Large intestine (tissue), 3 donors: ENCODE results near the gene CFTR. TPM values are rescaled to one million over a fixed set of nuclear protein-coding genes. Genes with fewer than 3 reads are reported as not detected.

Experiments
- DNase-seq, 2 donors: peaks; one replicate each; pipeline versions ENCODE4 v3.0.0 to v3.0.0-alpha.2; 2013
- H3K27ac ChIP-seq: one replicate; pipeline ENCODE4 v1.5.1; 2013; ENCODE audit warnings: low read length
- H3K27me3 ChIP-seq: 2 replicates; pipeline ENCODE4 v1.6.1; 2013; ENCODE audit warnings: low read length; ENCODE audit not compliant: control insufficient read depth, insufficient read depth
- H3K36me3 ChIP-seq: 2 replicates; pipeline ENCODE4 v1.6.1; 2013; ENCODE audit warnings: low read length; ENCODE audit not compliant: control insufficient read depth, insufficient read depth
- H3K4me1 ChIP-seq: one replicate; pipeline ENCODE4 v1.6.1; 2013; ENCODE audit warnings: low read length; ENCODE audit not compliant: control insufficient read depth, insufficient read depth
- H3K4me3 ChIP-seq: one replicate; pipeline ENCODE4 v1.5.1; 2013; ENCODE audit warnings: low read length
- H3K9me3 ChIP-seq: one replicate; pipeline ENCODE4 v1.6.1; 2013; ENCODE audit warnings: mild to moderate bottlenecking, low read depth, low read length, moderate library complexity; ENCODE audit not compliant: control insufficient read depth
- WGBS: methylation state at CpG from one replicate; pipeline ENCODE4 v1.1.5; 2013; ENCODE audit warnings: low lambda C conversion rate; ENCODE audit not compliant: insufficient coverage; 5-methylcytosine and 5-hydroxymethylcytosine counted together
- polyA plus RNA-seq: library from polyadenylated mRNA; unstranded; fragments of 120-200 nt; gene quantifications from one replicate; pipeline ENCODE4 v1.2.1, GENCODE V29; 2013

CFTR gene
- polyA plus RNA-seq, 1 donor, result 53.1 TPM

DNA sequence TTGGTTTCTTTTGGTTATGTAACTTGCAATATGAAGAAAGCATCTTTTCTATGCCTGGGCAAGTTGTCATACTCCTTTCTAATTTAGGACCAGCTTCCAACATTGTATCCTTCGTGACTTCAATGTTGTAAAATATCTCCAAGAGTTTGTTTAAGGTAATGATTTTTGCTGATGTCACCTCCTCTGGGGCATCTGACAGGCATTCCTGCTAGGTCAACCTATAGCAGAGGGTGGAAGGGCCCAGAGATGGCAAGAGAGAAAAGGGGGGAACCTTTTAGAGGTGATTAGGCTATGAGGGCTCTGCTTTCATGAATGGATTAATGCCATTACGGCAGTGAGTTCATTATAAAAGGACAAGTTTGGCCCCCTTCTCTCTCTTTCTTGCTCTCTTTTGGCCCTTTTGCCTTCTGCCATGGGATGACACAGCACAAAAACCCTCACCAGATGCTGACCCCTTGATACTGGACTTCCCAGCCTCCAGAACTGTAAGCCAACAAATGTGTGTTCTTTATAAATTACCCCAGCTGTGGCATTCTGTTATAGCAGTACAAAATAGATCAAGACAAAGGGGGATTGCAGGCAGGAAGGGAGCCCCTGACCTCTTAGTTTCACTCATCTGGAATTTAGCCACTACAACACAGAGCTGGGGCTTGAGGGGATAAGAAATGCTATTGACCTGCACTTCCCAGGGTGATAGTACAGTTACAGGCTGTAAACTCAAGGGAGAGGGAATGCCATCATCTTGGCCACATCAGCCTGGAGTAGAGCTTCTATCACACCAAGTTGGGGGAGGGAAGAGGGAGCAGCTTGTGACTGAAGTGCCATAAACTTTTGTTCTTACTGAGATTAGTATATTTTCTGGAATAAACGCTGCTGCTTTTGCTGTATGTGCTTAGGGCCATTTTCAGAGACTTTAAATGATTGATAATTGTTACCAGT is 195.9 kb downstream of the CFTR start:
- H3K9me3 ChIP-seq, result no peaks in the 10 kb centered on the region
- WGBS, result no CpG with 5 or more reads among the region's 3 CpGs
- no peaks in the 10 kb centered on the region for H3K36me3 ChIP-seq
- H3K4me3 ChIP-seq, result no peak overlapping the region
- peak; percentile 67 to 87 for DNase-seq
- H3K27ac ChIP-seq, result peak overlapping the region; percentile 74
- H3K4me1 ChIP-seq, result peaks cover 35% of the 10 kb centered on the region
- H3K27me3 ChIP-seq, result no peaks in the 10 kb centered on the region

DNA sequence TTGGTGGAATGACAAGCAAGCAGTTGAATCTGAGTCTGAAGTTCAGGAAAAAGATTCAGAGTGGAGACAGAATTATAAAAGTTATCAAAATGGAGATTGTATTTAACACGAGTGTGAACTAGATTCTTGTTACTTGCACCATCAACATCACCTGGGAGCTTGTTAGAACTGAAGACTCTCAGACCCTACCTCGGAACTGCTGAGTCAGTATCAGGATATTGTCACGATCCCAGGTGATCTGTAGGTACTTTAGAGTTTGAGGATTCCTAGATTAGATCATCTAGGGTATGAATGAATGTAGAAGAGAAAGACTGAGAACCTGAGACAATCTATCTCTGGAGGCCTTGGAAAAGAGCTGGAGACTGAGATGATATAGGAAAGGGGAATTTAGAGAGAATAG is 199.3 kb downstream of the CFTR start:
- Histone ChIP-seq H3K9me3 (no peaks in the 10 kb centered on the region), H3K4me1 (peaks cover 37% of the 10 kb centered on the region), H3K27me3 (no peaks in the 10 kb centered on the region), H3K27ac (no peak overlapping the region), H3K4me3 (no peak overlapping the region), H3K36me3 (no peaks in the 10 kb centered on the region)
- WGBS, result 83% methylated on average over 1 of the region's 3 CpGs
- DNase-seq, result no peak

DNA sequence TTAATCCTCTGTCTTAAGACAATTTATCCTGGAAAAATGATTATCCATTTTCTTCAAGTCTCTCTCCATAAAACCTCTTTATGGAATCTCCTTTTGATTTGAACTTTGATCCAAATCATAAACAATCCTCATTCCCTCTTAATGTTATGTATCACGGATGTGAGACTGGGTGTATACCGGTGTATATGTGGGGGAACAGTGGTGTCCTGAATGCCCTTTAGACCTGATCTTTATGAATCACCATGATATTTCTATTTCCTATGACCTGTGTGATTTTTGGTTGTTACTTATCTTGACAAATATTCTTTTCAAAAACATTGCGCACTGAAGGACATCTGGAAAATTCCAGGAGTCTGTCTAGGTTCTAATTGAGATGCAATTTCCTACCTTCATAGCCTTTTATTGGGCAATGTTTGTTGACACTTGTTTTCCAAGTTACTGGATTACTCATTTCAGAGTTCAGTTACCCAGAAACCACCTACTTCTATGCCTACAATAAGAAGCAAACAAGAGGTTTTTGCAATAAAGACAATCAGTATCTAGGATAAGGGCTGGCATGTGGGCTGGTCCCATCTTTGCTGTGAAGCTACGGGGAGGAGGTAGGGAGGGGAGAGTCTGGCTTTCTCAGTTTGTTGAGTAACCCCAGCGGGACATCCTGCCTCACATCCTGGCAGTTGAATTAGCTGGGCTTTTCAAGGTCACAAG is 203.0 kb downstream of the CFTR start:
- Histone ChIP-seq H3K36me3 (no peaks in the 10 kb centered on the region), H3K4me3 (no peak overlapping the region), H3K27me3 (no peaks in the 10 kb centered on the region), H3K9me3 (no peaks in the 10 kb centered on the region), H3K4me1 (peaks cover 44% of the 10 kb centered on the region), H3K27ac (peak overlapping the region; percentile 89)
- WGBS, result no CpG with 5 or more reads among the region's 5 CpGs
- peak; percentile 75 to 92 for DNase-seq

DNA sequence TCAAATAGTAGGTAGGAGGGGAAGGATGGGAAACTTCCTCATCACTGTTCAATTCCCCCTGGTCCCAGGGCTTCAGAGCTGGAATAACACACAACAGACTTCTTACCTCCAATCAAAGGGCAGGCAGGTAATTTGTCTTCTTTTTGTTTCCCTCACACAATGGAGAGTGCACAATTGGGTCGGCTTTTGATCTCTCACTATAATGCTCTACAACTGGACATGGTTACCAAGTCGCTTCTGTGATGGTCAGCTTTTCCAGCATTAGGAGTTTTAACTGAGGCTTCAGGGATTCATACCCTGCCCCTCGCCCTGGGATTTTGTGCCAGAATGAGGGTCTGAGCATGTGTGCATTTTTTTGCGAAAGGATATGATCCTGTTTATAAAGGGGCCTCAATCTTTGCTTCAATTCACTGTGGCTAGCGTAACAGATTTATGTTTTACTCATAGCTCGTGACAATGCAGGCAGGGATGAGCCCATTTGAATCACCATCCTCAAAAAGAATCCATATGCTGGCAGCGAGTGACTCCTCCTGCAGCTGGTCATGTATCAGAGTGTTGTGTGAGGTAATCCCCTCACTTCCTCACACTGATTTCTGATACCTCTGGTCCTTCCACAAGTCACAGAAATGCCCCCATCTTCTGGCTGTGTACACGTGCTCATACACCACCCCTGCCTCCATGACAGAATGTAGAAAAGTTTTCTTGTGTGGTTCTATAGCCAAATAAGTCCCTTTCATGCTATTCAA is 203.8 kb downstream of the CFTR start:
- H3K4me3 ChIP-seq, result no peak overlapping the region
- peak overlapping the region; percentile 89 for H3K27ac ChIP-seq
- H3K9me3 ChIP-seq, result no peaks in the 10 kb centered on the region
- DNase-seq, result no peak
- H3K4me1 ChIP-seq, result peaks cover 45% of the 10 kb centered on the region
- no peaks in the 10 kb centered on the region for H3K27me3 ChIP-seq
- WGBS, result no CpG with 5 or more reads among the region's 8 CpGs
- H3K36me3 ChIP-seq, result no peaks in the 10 kb centered on the region

DNA sequence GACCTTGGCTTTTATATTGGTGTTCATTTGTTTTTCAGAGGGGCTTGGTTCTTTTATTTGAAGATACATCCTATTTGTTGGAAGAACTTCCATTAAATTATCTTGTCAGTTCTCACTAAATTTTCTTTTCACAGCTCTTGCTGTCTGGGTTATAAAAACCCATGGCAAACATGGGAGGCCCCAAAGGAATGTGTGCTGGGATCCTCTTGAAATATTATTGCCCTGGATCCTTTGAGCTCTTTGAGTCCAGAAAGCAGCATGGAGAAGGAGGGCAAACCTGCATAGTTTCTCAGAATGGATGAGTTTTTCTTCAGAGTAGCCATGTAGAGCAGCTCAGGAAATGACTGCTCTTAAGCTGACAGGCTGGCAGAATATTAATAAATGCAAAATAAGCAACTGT is 206.0 kb downstream of the CFTR start:
- H3K36me3 ChIP-seq, result no peaks in the 10 kb centered on the region
- H3K9me3 ChIP-seq, result no peaks in the 10 kb centered on the region
- peaks cover 58% of the 10 kb centered on the region for H3K4me1 ChIP-seq
- DNase-seq, result peak in 1 of 2 donors; percentile 16
- H3K4me3 ChIP-seq, result no peak overlapping the region
- peak overlapping the region; percentile 8 for H3K27ac ChIP-seq
- no peaks in the 10 kb centered on the region for H3K27me3 ChIP-seq

DNA sequence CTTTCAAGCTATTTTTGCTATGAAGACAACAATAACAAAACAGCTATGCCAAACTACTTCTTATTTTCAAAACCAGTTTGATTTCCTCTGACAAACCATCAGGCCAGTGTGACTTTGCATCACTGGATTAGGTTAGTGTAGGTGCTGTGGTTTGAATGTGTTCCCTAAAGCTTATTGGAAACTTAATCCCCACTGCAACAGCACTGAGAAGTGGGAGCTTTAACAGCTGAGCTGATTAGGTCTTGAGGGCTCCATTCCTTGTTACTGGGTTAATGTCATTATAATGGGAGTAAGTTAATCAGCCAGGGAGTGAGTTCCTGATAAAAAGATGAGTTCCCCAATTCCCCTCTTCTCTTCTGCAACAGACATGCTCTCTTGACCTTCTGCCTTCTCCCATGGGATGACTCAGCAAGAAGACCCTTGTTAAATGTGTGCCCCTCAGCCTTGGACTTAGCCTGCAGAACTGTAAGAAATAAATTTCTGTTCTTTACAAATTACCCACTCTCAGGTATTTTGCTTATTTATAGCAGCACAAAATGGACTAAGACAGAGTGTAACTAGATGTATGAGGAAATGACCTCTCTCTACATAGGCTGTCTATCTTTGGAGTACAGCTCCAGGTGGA is 206.6 kb downstream of the CFTR start:
- Histone ChIP-seq H3K36me3 (no peaks in the 10 kb centered on the region), H3K27me3 (no peaks in the 10 kb centered on the region), H3K9me3 (no peaks in the 10 kb centered on the region), H3K4me1 (peaks cover 58% of the 10 kb centered on the region), H3K4me3 (no peak overlapping the region), H3K27ac (peak overlapping the region; percentile 8)
- DNase-seq, result peak in 1 of 2 donors; percentile 15

DNA sequence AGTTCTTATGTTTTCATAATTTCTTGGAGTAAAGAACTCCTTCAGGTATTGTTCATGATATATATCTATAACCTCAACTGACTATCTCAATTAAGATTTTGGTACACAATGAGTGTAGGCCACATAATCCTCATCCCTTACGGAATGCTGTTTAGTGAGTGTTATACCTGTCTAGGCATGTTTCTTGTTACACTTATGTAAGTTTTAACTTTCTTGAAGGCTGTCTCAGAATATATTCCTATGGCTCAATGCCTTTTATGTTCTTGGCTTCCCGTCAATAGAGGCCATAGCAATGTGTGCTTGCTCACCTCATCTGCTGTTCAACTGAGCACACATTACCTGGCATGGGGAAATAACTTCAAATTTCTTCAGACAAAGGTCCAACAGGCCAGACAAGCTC is 208.3 kb downstream of the CFTR start:
- Histone ChIP-seq H3K27me3 (no peaks in the 10 kb centered on the region), H3K9me3 (no peaks in the 10 kb centered on the region), H3K27ac (no peak overlapping the region), H3K36me3 (no peaks in the 10 kb centered on the region), H3K4me3 (no peak overlapping the region), H3K4me1 (peaks cover 50% of the 10 kb centered on the region)
- peak in 1 of 2 donors; percentile 12 for DNase-seq
- WGBS, result 100% methylated on average over 1 of the region's 2 CpGs

DNA sequence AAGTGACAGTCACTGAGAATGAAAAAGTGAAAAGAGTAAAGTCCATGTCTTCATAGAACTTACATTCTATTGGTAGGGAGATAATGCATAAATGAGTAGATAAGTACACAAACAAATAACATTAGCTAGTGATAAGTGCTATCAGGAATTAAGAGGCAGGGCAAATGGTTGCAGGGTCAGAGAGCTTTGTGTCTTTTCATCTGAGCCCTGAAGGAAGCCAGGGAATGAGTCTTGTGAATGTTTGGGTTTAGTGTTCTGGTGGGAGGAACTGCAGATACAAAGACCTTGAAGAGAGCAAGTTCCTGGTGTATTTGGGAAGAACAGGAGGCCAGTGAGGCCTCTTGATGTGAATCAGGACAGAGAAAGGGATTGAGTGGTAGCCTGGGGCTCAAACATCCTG is 209.6 kb downstream of the CFTR start:
- H3K27me3 ChIP-seq, result no peaks in the 10 kb centered on the region
- H3K4me3 ChIP-seq, result no peak overlapping the region
- peaks cover 37% of the 10 kb centered on the region for H3K4me1 ChIP-seq
- peak overlapping the region; percentile 40 for H3K27ac ChIP-seq
- DNase-seq, result peak in 1 of 2 donors; percentile 64
- no peaks in the 10 kb centered on the region for H3K9me3 ChIP-seq
- no peaks in the 10 kb centered on the region for H3K36me3 ChIP-seq

DNA sequence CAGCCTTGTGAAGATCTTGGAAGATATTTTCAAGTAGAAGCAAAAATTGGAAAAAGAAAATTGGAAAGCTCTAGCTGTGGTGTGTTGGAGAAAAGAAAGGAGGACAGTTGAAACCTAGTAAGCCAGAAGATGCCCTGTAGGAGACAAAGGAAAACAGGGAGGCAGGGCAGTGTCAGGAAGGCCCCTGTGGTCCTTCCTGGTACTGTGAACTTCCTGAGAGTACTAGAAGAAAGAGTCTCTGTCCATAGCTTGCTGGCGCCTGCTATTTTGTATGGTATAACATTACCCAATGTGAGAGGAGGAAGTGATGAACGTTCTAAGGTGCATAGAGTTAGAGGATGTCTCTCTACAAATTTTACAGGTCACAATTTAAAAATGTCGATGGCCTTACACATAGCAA is 210.3 kb downstream of the CFTR start:
- WGBS, result no CpG with 5 or more reads among the region's 3 CpGs
- no peaks in the 10 kb centered on the region for H3K27me3 ChIP-seq
- H3K36me3 ChIP-seq, result no peaks in the 10 kb centered on the region
- no peak overlapping the region for H3K4me3 ChIP-seq
- H3K27ac ChIP-seq, result peak overlapping the region; percentile 40
- H3K9me3 ChIP-seq, result no peaks in the 10 kb centered on the region
- DNase-seq, result peak in 1 of 2 donors; percentile 11
- peaks cover 37% of the 10 kb centered on the region for H3K4me1 ChIP-seq

DNA sequence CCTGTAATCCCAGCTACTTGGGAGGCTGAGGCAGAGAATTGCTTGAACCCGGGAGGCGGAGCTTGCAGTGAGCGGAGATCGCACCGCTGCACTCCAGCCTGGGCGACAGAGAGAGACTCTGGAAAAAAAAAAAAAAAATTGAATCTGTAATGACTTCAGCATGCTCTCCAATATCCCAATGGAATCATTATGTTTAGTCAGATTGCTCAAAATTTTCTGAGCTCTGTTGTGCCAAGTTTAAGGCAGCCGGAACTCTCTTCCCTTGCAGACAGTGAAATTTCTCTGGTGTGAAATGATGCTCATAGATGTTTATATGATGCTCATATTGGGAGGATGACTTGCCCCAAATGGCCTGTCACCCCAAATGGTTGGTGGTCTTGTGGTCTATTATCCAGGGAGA is 212.5 kb downstream of the CFTR start:
- Histone ChIP-seq H3K27me3 (no peaks in the 10 kb centered on the region), H3K9me3 (no peaks in the 10 kb centered on the region), H3K27ac (no peak overlapping the region), H3K4me1 (peaks cover 30% of the 10 kb centered on the region), H3K36me3 (no peaks in the 10 kb centered on the region), H3K4me3 (no peak overlapping the region)
- no CpG with 5 or more reads among the region's 7 CpGs for WGBS
- DNase-seq, result no peak
